ENCODE data around the gene KIAA1586. TPM values are rescaled to one million over a fixed set of nuclear protein-coding genes. Genes with fewer than 3 reads are reported as not detected.
A peak's percentile ranks its signal among the peaks of the same experiment; 100 is the strongest.

The KIAA1586 gene
- total RNA-seq, 1 experiment from 2014 or later = 8.6 TPM

DNA sequence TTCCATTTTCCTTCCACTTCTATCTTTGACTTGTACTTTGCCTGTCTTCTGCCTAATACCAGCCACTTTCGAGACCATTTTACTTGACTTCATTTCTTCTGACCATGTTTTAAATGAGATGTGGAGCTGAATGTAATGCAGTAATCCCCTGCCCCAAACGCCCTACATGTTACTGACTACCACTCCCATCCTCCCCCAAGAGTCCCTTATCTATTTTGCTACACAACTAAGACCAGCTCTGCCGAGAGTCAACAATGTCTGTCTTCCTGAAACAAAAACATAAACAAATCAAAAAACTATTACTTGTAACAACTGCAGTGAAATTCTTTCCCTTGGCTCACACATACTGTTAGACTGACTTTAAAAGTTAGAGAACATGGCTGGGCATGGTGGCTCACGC lies 27.1 kb upstream of the KIAA1586 start:
- Histone ChIP-seq H3K36me3 (ENCODE audit: low read depth) (no peaks in the 10 kb centered on the region), H3K9me3 (ENCODE audit: insufficient read depth, low read depth) (peaks cover 6% of the 10 kb centered on the region; the same call in 1 of the 2 replicates), H3K27ac (no peak overlapping the region), H3K27me3 (ENCODE audit: insufficient read depth, low read depth) (no peaks in the 10 kb centered on the region), H3K4me2 (no peak overlapping the region), H3K9me2 (ENCODE audit: insufficient read depth) (no peaks in the 10 kb centered on the region), H3F3A (ENCODE audit: insufficient read depth, low read depth) (no peaks in the 10 kb centered on the region), H2AFZ (no peak overlapping the region), H3K4me1 (replicated peaks; ENCODE audit: insufficient read depth) (no peaks in the 10 kb centered on the region), H3K79me2 (ENCODE audit: low read depth) (no peaks in the 10 kb centered on the region), H3K4me3 (no peak overlapping the region), H4K20me1 (ENCODE audit: insufficient read depth) (no peaks in the 10 kb centered on the region)
- no peak for DNase-seq
- intact Hi-C loops (cut with micrococcal nuclease; ENCODE audit: unreplicated experiment) = loop anchor here (5.0 kb wide), 1 partner anchor 117 kb away; no protein-coding TSS in a partner anchor
- no TSS peak for BruUV-seq (replicated peaks)
- POLR2A ChIA-PET (ENCODE audit: unreplicated experiment) = no interaction called here
- no peak for TF ChIP-seq EZH2 (IDR thresholded peaks at IDR 0.05; ENCODE audit: low read depth)
- TF ChIP-seq, protein P1, sequence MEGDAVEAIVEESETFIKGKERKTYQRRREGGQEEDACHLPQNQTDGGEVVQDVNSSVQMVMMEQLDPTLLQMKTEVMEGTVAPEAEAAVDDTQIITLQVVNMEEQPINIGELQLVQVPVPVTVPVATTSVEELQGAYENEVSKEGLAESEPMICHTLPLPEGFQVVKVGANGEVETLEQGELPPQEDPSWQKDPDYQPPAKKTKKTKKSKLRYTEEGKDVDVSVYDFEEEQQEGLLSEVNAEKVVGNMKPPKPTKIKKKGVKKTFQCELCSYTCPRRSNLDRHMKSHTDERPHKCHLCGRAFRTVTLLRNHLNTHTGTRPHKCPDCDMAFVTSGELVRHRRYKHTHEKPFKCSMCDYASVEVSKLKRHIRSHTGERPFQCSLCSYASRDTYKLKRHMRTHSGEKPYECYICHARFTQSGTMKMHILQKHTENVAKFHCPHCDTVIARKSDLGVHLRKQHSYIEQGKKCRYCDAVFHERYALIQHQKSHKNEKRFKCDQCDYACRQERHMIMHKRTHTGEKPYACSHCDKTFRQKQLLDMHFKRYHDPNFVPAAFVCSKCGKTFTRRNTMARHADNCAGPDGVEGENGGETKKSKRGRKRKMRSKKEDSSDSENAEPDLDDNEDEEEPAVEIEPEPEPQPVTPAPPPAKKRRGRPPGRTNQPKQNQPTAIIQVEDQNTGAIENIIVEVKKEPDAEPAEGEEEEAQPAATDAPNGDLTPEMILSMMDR (conservative IDR thresholded peaks at IDR 0.05) = no peak
- CTCF ChIA-PET = no interaction called here

DNA sequence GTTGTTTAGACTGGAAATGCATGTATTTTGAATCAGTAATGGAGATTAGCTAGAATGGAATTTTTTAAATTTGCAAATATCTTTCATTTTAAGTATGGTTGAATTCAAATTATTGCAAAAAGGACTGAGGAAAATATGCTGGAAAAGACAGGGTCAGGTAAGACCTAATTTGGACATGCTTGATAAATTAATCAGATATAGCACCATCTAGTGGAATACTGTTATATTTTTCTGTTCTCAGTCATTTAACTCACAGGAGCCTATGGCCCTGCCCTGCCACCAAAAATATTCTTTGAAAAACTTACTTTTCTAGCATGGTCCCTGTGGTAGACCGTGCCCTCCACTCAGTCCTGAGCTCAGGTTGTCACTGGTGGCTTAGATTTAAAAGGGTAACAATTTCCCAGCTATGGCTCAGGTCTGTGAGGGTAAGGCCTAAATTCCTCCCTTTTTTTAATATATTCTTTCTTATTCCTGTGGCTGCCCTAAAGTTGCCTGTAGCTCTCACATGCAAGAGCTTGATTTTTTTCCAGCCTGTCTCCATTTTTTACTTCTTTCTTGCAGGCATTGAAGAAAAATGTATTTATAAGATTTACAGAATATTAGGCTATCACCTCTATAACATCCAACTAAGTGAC lies 25.3 kb upstream of the KIAA1586 start:
- Histone ChIP-seq H4K20me1 (ENCODE audit: insufficient read depth) (no peaks in the 10 kb centered on the region), H2AFZ (no peak overlapping the region), H3K79me2 (ENCODE audit: low read depth) (no peaks in the 10 kb centered on the region), H3K9me3 (ENCODE audit: insufficient read depth, low read depth) (peaks cover 6% of the 10 kb centered on the region; the same call in 1 of the 2 replicates), H3K4me3 (no peak overlapping the region), H3K27ac (no peak overlapping the region), H3F3A (ENCODE audit: insufficient read depth, low read depth) (no peaks in the 10 kb centered on the region), H3K9me2 (ENCODE audit: insufficient read depth) (no peaks in the 10 kb centered on the region), H3K36me3 (ENCODE audit: low read depth) (no peaks in the 10 kb centered on the region), H3K27me3 (ENCODE audit: insufficient read depth, low read depth) (no peaks in the 10 kb centered on the region), H3K4me1 (replicated peaks; ENCODE audit: insufficient read depth) (no peaks in the 10 kb centered on the region), H3K4me2 (no peak overlapping the region)
- intact Hi-C loops (cut with micrococcal nuclease; ENCODE audit: unreplicated experiment) = loop anchor here (5.0 to 10.0 kb wide), 2 partner anchors 64 to 386 kb away; partner anchors contain the start of gene BEND6
- BruUV-seq (replicated peaks) = no TSS peak
- peak in 1 of 2 experiments; percentile 64 for DNase-seq
- ChIA-PET POLR2A (ENCODE audit: unreplicated experiment) (no interaction called here), CTCF (interaction anchor here (0.6 to 1.0 kb wide), 3 partner anchors 70 to 295 kb away, joined by 3 to 5 read pairs (median 3); no protein-coding TSS in a partner anchor)
- TF ChIP-seq, protein P1 (conservative IDR thresholded peaks at IDR 0.05) = peak; percentile 72
- TF ChIP-seq EZH2 (IDR thresholded peaks at IDR 0.05; ENCODE audit: low read depth) = no peak

- Histone ChIP-seq H3K36me3 (ENCODE audit: low read depth) (no peaks in the 10 kb centered on the region), H3K9me3 (ENCODE audit: insufficient read depth, low read depth) (peaks cover 6% of the 10 kb centered on the region; the same call in 1 of the 2 replicates), H3K79me2 (ENCODE audit: low read depth) (no peaks in the 10 kb centered on the region), H3K4me3 (no peak overlapping the region), H4K20me1 (ENCODE audit: insufficient read depth) (no peaks in the 10 kb centered on the region), H3K9me2 (ENCODE audit: insufficient read depth) (no peaks in the 10 kb centered on the region), H3K4me2 (no peak overlapping the region), H3K27ac (no peak overlapping the region), H3K27me3 (ENCODE audit: insufficient read depth, low read depth) (no peaks in the 10 kb centered on the region), H3K4me1 (replicated peaks; ENCODE audit: insufficient read depth) (peaks cover 16% of the 10 kb centered on the region), H2AFZ (no peak overlapping the region), H3F3A (ENCODE audit: insufficient read depth, low read depth) (peaks cover 6% of the 10 kb centered on the region; the same call in 1 of the 2 replicates)
- ChIA-PET POLR2A (ENCODE audit: unreplicated experiment) (no interaction called here), CTCF (interaction anchor here (0.7 kb wide), 1 partner anchor 118 kb away, joined by 3 read pairs; no protein-coding TSS in a partner anchor)
- no peak for DNase-seq
- TF ChIP-seq, protein P1 (conservative IDR thresholded peaks at IDR 0.05) = no peak
- no peak for TF ChIP-seq EZH2 (IDR thresholded peaks at IDR 0.05; ENCODE audit: low read depth)
- intact Hi-C loops (cut with micrococcal nuclease; ENCODE audit: unreplicated experiment) = loop anchor here (5.0 to 10.0 kb wide), 2 partner anchors 67 to 390 kb away; partner anchors contain the start of gene BEND6
- no TSS peak for BruUV-seq (replicated peaks)
Observed at GRCh38 chr6:57024321-57024720, 22.2 kb upstream of the KIAA1586 start.
